Progenitor cell of endocrine pancreas (in vitro differentiated cells): ENCODE measurements around the gene LEMD1. TPM values are rescaled to one million over a fixed set of nuclear protein-coding genes. Genes with fewer than 3 reads are reported as not detected.

ENCODE experiments used
- DNase-seq: peaks from one replicate; pipeline ENCODE4 v3.0.0; 2021; ENCODE audit warnings: low spot score; ENCODE audit not compliant: unreplicated experiment
- H3K27ac Mint-ChIP-seq: 2 replicates; pipeline ENCODE4 v1.8.0; 2021; ENCODE audit warnings: mild to moderate bottlenecking, moderate library complexity, mixed read lengths
- H3K27me3 Mint-ChIP-seq: 2 replicates; pipeline ENCODE4 v1.8.0; 2021; ENCODE audit warnings: mixed read lengths
- H3K36me3 Mint-ChIP-seq: 2 replicates; pipeline ENCODE4 v1.8.0; 2022; ENCODE audit warnings: mixed read lengths; ENCODE audit not compliant: insufficient read depth
- H3K4me1 Mint-ChIP-seq: 2 replicates; pipeline ENCODE4 v1.8.0; 2021; ENCODE audit warnings: low read depth, mixed read lengths
- H3K4me3 Mint-ChIP-seq: 2 replicates; pipeline ENCODE4 v1.8.0; 2021; ENCODE audit warnings: low read depth, mild to moderate bottlenecking, moderate library complexity, mixed read lengths
- H3K9me3 Mint-ChIP-seq: 2 replicates; pipeline ENCODE4 v1.8.0; 2021; ENCODE audit warnings: low read depth, mixed read lengths
- total RNA-seq: library from RNA; stranded (reverse); gene quantifications from 2 replicates; pipeline ENCODE4 v1.2.1, GENCODE V29; 2021
- TF ChIP-seq, protein P1 (sequence below): fragments of 200-600 bp; sonication (generic); IDR thresholded peaks from one replicate; pipeline ENCODE4 v1.5.0; 2021; ENCODE audit warnings: antibody characterized with exemption, mild to moderate bottlenecking; ENCODE audit not compliant: unreplicated experiment

Gene LEMD1
- total RNA-seq, 1 donor from 2014 or later, result 13.9 TPM

DNA sequence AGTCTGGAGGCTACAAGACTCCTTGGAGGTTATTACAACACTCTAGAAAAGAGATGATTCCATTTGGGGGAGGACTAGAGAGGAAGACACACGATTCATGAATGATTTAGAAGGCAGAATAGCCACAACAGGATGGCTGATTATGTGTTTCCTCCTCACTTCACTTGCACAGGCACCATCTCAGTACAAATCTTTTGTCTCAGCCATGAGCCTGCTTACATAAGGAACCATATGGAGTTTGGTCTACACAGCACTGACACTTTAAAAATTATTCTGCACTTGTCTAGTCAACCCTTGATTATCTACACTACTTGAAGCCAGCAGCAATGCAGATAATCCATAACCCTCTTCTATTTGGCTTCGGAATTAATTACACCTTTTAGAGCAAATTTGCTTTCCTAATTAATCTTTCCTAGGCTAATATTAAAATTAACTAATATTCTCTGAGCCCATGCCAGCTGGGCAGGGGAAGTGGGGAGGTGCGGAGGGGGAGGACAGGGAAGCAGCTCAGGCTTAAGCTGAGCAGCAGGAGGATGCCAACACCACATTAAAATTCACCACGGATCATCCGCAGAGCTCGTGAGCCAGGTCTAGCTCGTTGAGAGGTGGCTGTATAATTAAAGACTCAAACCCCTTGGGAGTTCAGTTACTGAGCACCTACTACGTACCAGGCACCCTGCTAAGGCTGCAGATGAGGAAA is 3.2 kb upstream of the LEMD1 start:
- no peak for DNase-seq
- Mint-ChIP-seq H3K9me3 (no peaks in the 10 kb centered on the region), H3K4me3 (no peak overlapping the region), H3K27me3 (peaks cover 54% of the 10 kb centered on the region), H3K4me1 (peaks cover 3% of the 10 kb centered on the region), H3K36me3 (peaks cover 1% of the 10 kb centered on the region), H3K27ac (no peak overlapping the region)
- TF ChIP-seq, protein P1, sequence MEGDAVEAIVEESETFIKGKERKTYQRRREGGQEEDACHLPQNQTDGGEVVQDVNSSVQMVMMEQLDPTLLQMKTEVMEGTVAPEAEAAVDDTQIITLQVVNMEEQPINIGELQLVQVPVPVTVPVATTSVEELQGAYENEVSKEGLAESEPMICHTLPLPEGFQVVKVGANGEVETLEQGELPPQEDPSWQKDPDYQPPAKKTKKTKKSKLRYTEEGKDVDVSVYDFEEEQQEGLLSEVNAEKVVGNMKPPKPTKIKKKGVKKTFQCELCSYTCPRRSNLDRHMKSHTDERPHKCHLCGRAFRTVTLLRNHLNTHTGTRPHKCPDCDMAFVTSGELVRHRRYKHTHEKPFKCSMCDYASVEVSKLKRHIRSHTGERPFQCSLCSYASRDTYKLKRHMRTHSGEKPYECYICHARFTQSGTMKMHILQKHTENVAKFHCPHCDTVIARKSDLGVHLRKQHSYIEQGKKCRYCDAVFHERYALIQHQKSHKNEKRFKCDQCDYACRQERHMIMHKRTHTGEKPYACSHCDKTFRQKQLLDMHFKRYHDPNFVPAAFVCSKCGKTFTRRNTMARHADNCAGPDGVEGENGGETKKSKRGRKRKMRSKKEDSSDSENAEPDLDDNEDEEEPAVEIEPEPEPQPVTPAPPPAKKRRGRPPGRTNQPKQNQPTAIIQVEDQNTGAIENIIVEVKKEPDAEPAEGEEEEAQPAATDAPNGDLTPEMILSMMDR, result no peak

DNA sequence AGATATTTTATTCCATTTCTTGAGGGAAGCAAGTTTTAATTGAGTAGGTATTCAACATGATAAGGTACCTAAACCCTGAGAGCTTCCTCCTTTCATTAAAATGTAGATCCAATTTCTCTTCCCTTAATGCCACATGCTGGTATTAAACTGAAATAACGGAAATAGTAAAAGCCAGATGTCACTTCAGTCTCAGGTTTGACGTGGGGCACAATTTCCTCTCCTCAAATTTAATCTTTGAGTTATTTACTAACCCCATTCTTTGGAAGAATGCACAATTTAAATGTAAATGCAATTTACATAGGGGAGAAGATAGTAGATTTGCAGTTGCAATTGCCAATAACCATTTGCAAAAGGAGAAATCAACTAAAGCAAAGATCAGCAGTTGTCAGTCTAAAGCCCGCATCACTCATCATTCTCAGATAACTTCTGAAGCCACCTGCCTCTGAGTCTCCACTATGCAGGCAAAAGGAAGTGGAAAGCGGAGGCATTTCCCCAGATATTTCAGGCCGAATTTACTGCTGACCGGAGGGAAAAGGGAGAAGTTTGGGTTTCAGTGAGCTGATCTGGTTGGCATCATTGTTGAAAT is 2.1 kb upstream of the LEMD1 start:
- TF ChIP-seq, protein P1, result no peak
- Mint-ChIP-seq H3K4me1 (peaks cover 3% of the 10 kb centered on the region), H3K27ac (no peak overlapping the region), H3K9me3 (no peaks in the 10 kb centered on the region), H3K36me3 (peaks cover 2% of the 10 kb centered on the region), H3K27me3 (peaks cover 47% of the 10 kb centered on the region), H3K4me3 (no peak overlapping the region)
- DNase-seq, result no peak

DNA sequence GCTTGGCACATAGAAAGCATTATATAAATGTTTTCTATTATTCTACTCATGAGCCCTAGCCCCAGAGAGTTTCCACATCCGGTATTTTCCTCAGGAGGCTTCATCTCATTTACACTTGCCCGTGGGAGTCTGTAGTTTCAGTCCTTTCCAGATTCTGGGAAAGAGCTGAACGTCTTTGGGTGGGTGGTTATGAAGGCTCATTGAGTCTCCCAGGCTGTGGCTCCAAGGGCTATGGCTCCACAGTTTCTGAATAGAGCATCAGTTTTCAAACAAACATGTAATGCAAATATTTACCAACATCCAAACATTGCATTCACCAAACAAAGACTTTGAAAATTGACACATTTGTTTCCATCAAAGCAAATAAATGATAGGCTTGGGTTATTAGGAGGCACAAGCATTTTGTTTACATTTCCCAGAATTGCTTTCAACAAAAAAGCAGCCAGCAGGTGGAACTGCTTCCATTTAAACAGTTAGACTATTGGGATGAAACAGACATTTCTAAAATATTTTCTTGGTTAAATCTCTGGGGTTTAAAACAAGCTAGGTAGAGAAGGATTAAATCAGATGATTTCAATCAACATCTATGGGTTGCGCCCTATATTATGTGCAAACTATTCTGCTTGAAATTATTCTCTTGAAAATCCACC is 1.3 kb upstream of the LEMD1 start:
- Mint-ChIP-seq H3K27ac (no peak overlapping the region), H3K27me3 (peaks cover 39% of the 10 kb centered on the region), H3K9me3 (no peaks in the 10 kb centered on the region), H3K4me3 (no peak overlapping the region), H3K36me3 (peaks cover 2% of the 10 kb centered on the region), H3K4me1 (peaks cover 3% of the 10 kb centered on the region)
- no peak for DNase-seq
- TF ChIP-seq, protein P1, result no peak

DNA sequence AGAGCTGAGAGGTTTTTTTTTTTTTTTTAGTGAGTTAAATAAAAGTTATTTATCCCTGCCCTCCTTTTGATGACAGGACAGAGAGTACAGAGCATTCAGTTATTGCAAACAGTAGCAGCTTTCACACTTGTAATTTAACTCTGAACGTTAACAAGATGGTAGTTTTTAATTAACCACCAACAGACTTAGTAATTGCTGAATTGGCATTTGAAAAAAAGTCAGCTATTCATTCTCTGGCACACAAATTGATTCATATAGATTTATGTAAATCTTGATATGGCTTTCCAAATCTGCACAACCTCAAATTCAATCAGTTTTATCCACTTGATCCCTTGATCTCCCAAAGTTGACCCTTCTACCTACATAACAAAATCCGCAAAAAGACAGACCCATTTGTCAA is 918 bp downstream of the LEMD1 start:
- Mint-ChIP-seq H3K27ac (no peak overlapping the region), H3K27me3 (peaks cover 21% of the 10 kb centered on the region), H3K4me1 (peaks cover 3% of the 10 kb centered on the region), H3K9me3 (no peaks in the 10 kb centered on the region), H3K36me3 (peaks cover 2% of the 10 kb centered on the region), H3K4me3 (no peak overlapping the region)
- DNase-seq, result no peak
- TF ChIP-seq, protein P1, result no peak

DNA sequence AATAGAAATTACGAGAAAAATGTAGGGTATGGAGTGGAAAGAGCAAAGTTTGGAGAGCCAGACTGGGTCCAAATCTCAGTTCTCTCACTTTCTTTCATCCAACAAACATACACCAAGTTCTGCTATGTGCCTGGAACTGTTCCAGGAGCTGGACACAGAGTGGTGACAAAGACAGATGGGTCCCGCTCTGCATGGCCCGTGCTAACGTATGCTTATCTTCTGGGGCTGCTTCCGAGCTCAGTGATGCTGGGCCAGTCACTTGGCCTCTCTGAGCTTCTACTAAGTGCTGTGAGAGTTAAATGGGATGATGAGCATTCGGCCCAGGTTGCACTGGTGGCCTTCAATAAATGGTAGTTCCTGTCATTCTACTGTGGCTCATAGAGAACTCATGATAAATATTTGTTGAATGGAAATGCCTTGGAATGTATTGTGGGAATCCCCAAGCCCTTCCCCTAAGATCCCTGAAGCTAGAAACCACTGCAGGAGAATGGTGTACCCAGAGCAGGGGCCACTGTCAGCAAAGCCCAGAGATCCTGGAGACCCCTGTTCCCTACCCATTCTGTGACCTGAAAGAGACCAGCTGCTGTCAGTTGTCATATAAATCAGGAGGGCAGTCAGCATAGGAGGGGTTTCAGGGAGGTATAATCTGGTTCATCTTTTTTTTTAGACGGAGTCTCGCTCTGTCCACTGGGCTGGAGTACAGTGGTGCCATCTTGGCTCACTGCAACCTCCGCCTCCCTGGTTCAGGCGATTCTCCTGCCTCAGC is 3.8 kb downstream of the LEMD1 start:
- peaks cover 2% of the 10 kb centered on the region for H3K36me3 Mint-ChIP-seq
- no peak overlapping the region for H3K27ac Mint-ChIP-seq
- H3K27me3 Mint-ChIP-seq, result peaks cover 7% of the 10 kb centered on the region
- H3K4me3 Mint-ChIP-seq, result no peak overlapping the region
- H3K4me1 Mint-ChIP-seq, result peaks cover 2% of the 10 kb centered on the region
- DNase-seq, result no peak
- TF ChIP-seq, protein P1, result no peak
- no peaks in the 10 kb centered on the region for H3K9me3 Mint-ChIP-seq
